Stimulated activated CD8-positive, alpha-beta memory T cell treated with anti-CD3 and anti-CD28 coated beads, Interleukin-7, amount 100 ng/mL, for 24 hours (primary cell): ENCODE measurements around the gene INS.

Experiments used
- DNase-seq: peaks from one replicate; pipeline ENCODE4 v3.0.0-alpha.2; 2020; ENCODE audit warnings: low read depth

The INS gene

GRCh38 chr11:2114430-2115241, 46.4 kb downstream of the INS start:
- no peak for DNase-seq

- no peak for DNase-seq
Measured at GRCh38 chr11:2113776-2114175, 47.2 kb downstream of the INS start.

- DNase-seq = no peak
Measured at GRCh38 chr11:2110521-2110920, 50.5 kb downstream of the INS start.
